Measurements from ENCODE around the gene TFAP2E. TPM values are rescaled to one million over a fixed set of nuclear protein-coding genes. Genes with fewer than 3 reads are reported as not detected.

The TFAP2E gene
- 1 to 10 TPM in 1 of 4 donors, under 1 TPM in 1, not detected in 2; 0.64 to 1.4 TPM for polyA plus RNA-seq
- long read RNA-seq, donor 1, result 0 reads
- long read RNA-seq, donor 2, result 0 reads
- long read RNA-seq, donor 3, result 0 reads
- long read RNA-seq, donor 4, result 0 reads
- long read RNA-seq, donor 5, result 0 reads
- long read RNA-seq, donor 6, result 0 reads
- long read RNA-seq, donor 7, result 0 reads
- long read RNA-seq, donor 8, result 0 reads
- long read RNA-seq, donor 9, result 0 reads
- long read RNA-seq, donor 10, result 0 reads

- peak within 1 kb of the TSS in 2 of 3 donors; percentile 39 to 48 for H3K4me3 ChIP-seq (ENCODE audit: low read depth in 1 of 3, low read length in 3 of 3)
- H3K4me1 ChIP-seq (ENCODE audit: control insufficient read depth in 3 of 3, insufficient read depth in 2 of 3, low read depth in 1 of 3, low read length in 2 of 3), result peaks cover 0 to 30% (median 2%) of the 10 kb centered on the region in 3 donors
- peak; percentile 38 to 77 for DNase-seq
- no peak within 1 kb of the TSS for H3K27ac ChIP-seq (ENCODE audit: low read depth in 1 of 3, low read length in 2 of 3)
- no peaks in the 10 kb centered on the region for H3K36me3 ChIP-seq (ENCODE audit: control insufficient read depth in 3 of 3, insufficient read depth in 2 of 3, low read depth in 1 of 3, low read length in 3 of 3)
- H3K27me3 ChIP-seq (ENCODE audit: control insufficient read depth in 3 of 3, insufficient read depth in 3 of 3, low read length in 3 of 3), result peaks cover 0 to 78% (median 15%) of the 10 kb centered on the region in 3 donors
- no peaks in the 10 kb centered on the region for H3K9me3 ChIP-seq (ENCODE audit: control insufficient read depth in 2 of 2, insufficient read depth in 1 of 2, low read depth in 1 of 2, low read length in 1 of 2)
- no peak for FAIRE-seq
- WGBS, 3 donors, result 5 to 19% (median 17%) methylated on average over 77 to 95 of the region's 95 CpGs
These were observed at the start of gene TFAP2E for GRCh38 chr1:35573198-35574124. TSS of gene TFAP2E (plus strand) at chr1:35573314. CDS start at chr1:35573578, 264 bp downstream.

GRCh38 chr1:35524106-35524505 is 49.0 kb upstream of the TFAP2E start:
- DNase-seq, result no peak
- 77 to 88% (median 84%) methylated on average over 2 of the region's 2 CpGs for whole genome bisulfite sequencing, 3 donors

GRCh38 chr1:35530168-35530567 is 42.9 kb upstream of the TFAP2E start:
- Histone ChIP-seq H3K4me3 (ENCODE audit: low read depth in 1 of 3, low read length in 3 of 3) (no peak overlapping the region), H3K4me1 (ENCODE audit: control insufficient read depth in 3 of 3, insufficient read depth in 2 of 3, low read depth in 1 of 3, low read length in 2 of 3) (no peaks in the 10 kb centered on the region), H3K27me3 (ENCODE audit: control insufficient read depth in 3 of 3, insufficient read depth in 3 of 3, low read length in 3 of 3) (no peaks in the 10 kb centered on the region), H3K9me3 (ENCODE audit: control insufficient read depth in 2 of 2, insufficient read depth in 1 of 2, low read depth in 1 of 2, low read length in 1 of 2) (peaks cover 0 to 33% of the 10 kb centered on the region in 2 donors), H3K36me3 (ENCODE audit: control insufficient read depth in 3 of 3, insufficient read depth in 2 of 3, low read depth in 1 of 3, low read length in 3 of 3) (peaks cover 2 to 20% (median 6%) of the 10 kb centered on the region in 3 donors), H3K27ac (ENCODE audit: low read depth in 1 of 3, low read length in 2 of 3) (no peak overlapping the region)
- DNase-seq (no peak), FAIRE-seq (no peak)
- 78 to 79% (median 79%) methylated on average over 5 of the region's 5 CpGs for WGBS, 3 donors

More at GRCh38 chr1:35524106-35524505, 49.0 kb upstream of the TFAP2E start:
- Histone ChIP-seq H3K4me3 (ENCODE audit: low read depth in 1 of 3, low read length in 3 of 3) (no peak overlapping the region), H3K9me3 (ENCODE audit: control insufficient read depth in 2 of 2, insufficient read depth in 1 of 2, low read depth in 1 of 2, low read length in 1 of 2) (peaks cover 0 to 4% of the 10 kb centered on the region in 2 donors), H3K27ac (ENCODE audit: low read depth in 1 of 3, low read length in 2 of 3) (no peak overlapping the region), H3K36me3 (ENCODE audit: control insufficient read depth in 3 of 3, insufficient read depth in 2 of 3, low read depth in 1 of 3, low read length in 3 of 3) (no peaks in the 10 kb centered on the region), H3K4me1 (ENCODE audit: control insufficient read depth in 3 of 3, insufficient read depth in 2 of 3, low read depth in 1 of 3, low read length in 2 of 3) (no peaks in the 10 kb centered on the region), H3K27me3 (ENCODE audit: control insufficient read depth in 3 of 3, insufficient read depth in 3 of 3, low read length in 3 of 3) (no peaks in the 10 kb centered on the region)
- no peak for FAIRE-seq

- H3K9me3 ChIP-seq (ENCODE audit: control insufficient read depth in 2 of 2, insufficient read depth in 1 of 2, low read depth in 1 of 2, low read length in 1 of 2), result peaks cover 0 to 33% of the 10 kb centered on the region in 2 donors
- 98 to 100% (median 100%) methylated on average over 2 of the region's 2 CpGs for WGBS, 3 donors
- no peaks in the 10 kb centered on the region for H3K4me1 ChIP-seq (ENCODE audit: control insufficient read depth in 3 of 3, insufficient read depth in 2 of 3, low read depth in 1 of 3, low read length in 2 of 3)
- H3K36me3 ChIP-seq (ENCODE audit: control insufficient read depth in 3 of 3, insufficient read depth in 2 of 3, low read depth in 1 of 3, low read length in 3 of 3), result peaks cover 2 to 20% (median 6%) of the 10 kb centered on the region in 3 donors
- FAIRE-seq (no peak), DNase-seq (no peak)
- no peaks in the 10 kb centered on the region for H3K27me3 ChIP-seq (ENCODE audit: control insufficient read depth in 3 of 3, insufficient read depth in 3 of 3, low read length in 3 of 3)
- H3K4me3 ChIP-seq (ENCODE audit: low read depth in 1 of 3, low read length in 3 of 3), result no peak overlapping the region
- no peak overlapping the region for H3K27ac ChIP-seq (ENCODE audit: low read depth in 1 of 3, low read length in 2 of 3)
These were observed 42.2 kb upstream of the TFAP2E start for GRCh38 chr1:35530946-35531345.

- Histone ChIP-seq H3K36me3 (ENCODE audit: control insufficient read depth in 3 of 3, insufficient read depth in 2 of 3, low read depth in 1 of 3, low read length in 3 of 3) (peaks cover 2 to 20% (median 6%) of the 10 kb centered on the region in 3 donors), H3K27ac (ENCODE audit: low read depth in 1 of 3, low read length in 2 of 3) (no peak overlapping the region), H3K27me3 (ENCODE audit: control insufficient read depth in 3 of 3, insufficient read depth in 3 of 3, low read length in 3 of 3) (no peaks in the 10 kb centered on the region), H3K9me3 (ENCODE audit: control insufficient read depth in 2 of 2, insufficient read depth in 1 of 2, low read depth in 1 of 2, low read length in 1 of 2) (peaks cover 0 to 33% of the 10 kb centered on the region in 2 donors), H3K4me3 (ENCODE audit: low read depth in 1 of 3, low read length in 3 of 3) (no peak overlapping the region), H3K4me1 (ENCODE audit: control insufficient read depth in 3 of 3, insufficient read depth in 2 of 3, low read depth in 1 of 3, low read length in 2 of 3) (no peaks in the 10 kb centered on the region)
- DNase-seq, result no peak
- no peak for FAIRE-seq
- WGBS, 3 donors, result 86 to 94% (median 88%) methylated on average over 6 of the region's 6 CpGs
These were observed 41.7 kb upstream of the TFAP2E start for GRCh38 chr1:35531368-35531767.

GRCh38 chr1:35532497-35533223 is 40.5 kb upstream of the TFAP2E start:
- H3K4me3 ChIP-seq (ENCODE audit: low read depth in 1 of 3, low read length in 3 of 3), result no peak overlapping the region
- no peaks in the 10 kb centered on the region for H3K27me3 ChIP-seq (ENCODE audit: control insufficient read depth in 3 of 3, insufficient read depth in 3 of 3, low read length in 3 of 3)
- peaks cover 2 to 20% (median 6%) of the 10 kb centered on the region in 3 donors for H3K36me3 ChIP-seq (ENCODE audit: control insufficient read depth in 3 of 3, insufficient read depth in 2 of 3, low read depth in 1 of 3, low read length in 3 of 3)
- WGBS, 3 donors, result 90 to 96% (median 92%) methylated on average over 1 of the region's 1 CpG
- H3K27ac ChIP-seq (ENCODE audit: low read depth in 1 of 3, low read length in 2 of 3), result no peak overlapping the region
- peaks cover 0 to 2% (median 0%) of the 10 kb centered on the region in 3 donors for H3K4me1 ChIP-seq (ENCODE audit: control insufficient read depth in 3 of 3, insufficient read depth in 2 of 3, low read depth in 1 of 3, low read length in 2 of 3)
- DNase-seq (no peak), FAIRE-seq (no peak)
- peaks cover 0 to 33% of the 10 kb centered on the region in 2 donors for H3K9me3 ChIP-seq (ENCODE audit: control insufficient read depth in 2 of 2, insufficient read depth in 1 of 2, low read depth in 1 of 2, low read length in 1 of 2)

- no peak for FAIRE-seq
- Histone ChIP-seq H3K4me3 (ENCODE audit: low read depth in 1 of 3, low read length in 3 of 3) (no peak overlapping the region), H3K27me3 (ENCODE audit: control insufficient read depth in 3 of 3, insufficient read depth in 3 of 3, low read length in 3 of 3) (no peaks in the 10 kb centered on the region), H3K27ac (ENCODE audit: low read depth in 1 of 3, low read length in 2 of 3) (no peak overlapping the region), H3K4me1 (ENCODE audit: control insufficient read depth in 3 of 3, insufficient read depth in 2 of 3, low read depth in 1 of 3, low read length in 2 of 3) (peaks cover 0 to 2% (median 0%) of the 10 kb centered on the region in 3 donors), H3K36me3 (ENCODE audit: control insufficient read depth in 3 of 3, insufficient read depth in 2 of 3, low read depth in 1 of 3, low read length in 3 of 3) (peaks cover 2 to 20% (median 6%) of the 10 kb centered on the region in 3 donors), H3K9me3 (ENCODE audit: control insufficient read depth in 2 of 2, insufficient read depth in 1 of 2, low read depth in 1 of 2, low read length in 1 of 2) (peaks cover 0 to 29% of the 10 kb centered on the region in 2 donors)
- 34 to 58% (median 57%) methylated on average over 1 of the region's 1 CpG for WGBS, 3 donors
- no peak for DNase-seq
These were observed 39.5 kb upstream of the TFAP2E start for GRCh38 chr1:35533586-35533985.

GRCh38 chr1:35535243-35535642 is 37.9 kb upstream of the TFAP2E start:
- Histone ChIP-seq H3K27me3 (ENCODE audit: control insufficient read depth in 3 of 3, insufficient read depth in 3 of 3, low read length in 3 of 3) (no peaks in the 10 kb centered on the region), H3K27ac (ENCODE audit: low read depth in 1 of 3, low read length in 2 of 3) (no peak overlapping the region), H3K4me1 (ENCODE audit: control insufficient read depth in 3 of 3, insufficient read depth in 2 of 3, low read depth in 1 of 3, low read length in 2 of 3) (peaks cover 0 to 7% (median 0%) of the 10 kb centered on the region in 3 donors), H3K4me3 (ENCODE audit: low read depth in 1 of 3, low read length in 3 of 3) (no peak overlapping the region), H3K36me3 (ENCODE audit: control insufficient read depth in 3 of 3, insufficient read depth in 2 of 3, low read depth in 1 of 3, low read length in 3 of 3) (peaks cover 2 to 24% (median 4%) of the 10 kb centered on the region in 3 donors), H3K9me3 (ENCODE audit: control insufficient read depth in 2 of 2, insufficient read depth in 1 of 2, low read depth in 1 of 2, low read length in 1 of 2) (peaks cover 0 to 21% of the 10 kb centered on the region in 2 donors)
- FAIRE-seq (no peak), DNase-seq (no peak)
